ENCODE measurements around the gene HSCB. TPM values are rescaled to one million over a fixed set of nuclear protein-coding genes. Genes with fewer than 3 reads are reported as not detected.

HSCB gene
- total and polyA plus RNA-seq, 2 of the 4 experiments (the other 2 are of a cell fraction): 5.4 to 13.2 TPM

- Histone ChIP-seq H3K36me3 (ENCODE audit: control insufficient read depth, insufficient read depth, low read length) (peaks cover 3% of the 10 kb centered on the region; the same call in 1 of the 2 replicates), H2BK15ac (ENCODE audit: low read depth, low read length) (no peak overlapping the region), H2BK120ac (ENCODE audit: low read depth, low read length) (no peak overlapping the region), H3K27ac (ENCODE audit: insufficient read depth, low read length) (no peak overlapping the region), H4K5ac (ENCODE audit: low read depth, low read length) (no peak overlapping the region), H3K9me3 (ENCODE audit: control insufficient read depth, insufficient read depth, low read length) (no peaks in the 10 kb centered on the region), H3K4me1 (ENCODE audit: control insufficient read depth, insufficient read depth, low read length) (peaks cover 7% of the 10 kb centered on the region), H2AK5ac (ENCODE audit: low read depth, low read length) (no peak overlapping the region), H3K56ac (ENCODE audit: extremely low read depth, insufficient read depth, low read length) (no peak overlapping the region), H3K9me1 (ENCODE audit: insufficient read depth, low read length) (peaks cover 3% of the 10 kb centered on the region; the same call in 1 of the 2 replicates), H3K79me1 (ENCODE audit: low read depth in 1 of 2, low read length in 2 of 2) (0 out of 4 replicates have a peak, but pooled peaks cover 0 to 3% of the 10 kb centered on the region in 2 experiments), H3K9ac (ENCODE audit: low read depth, low read length) (no peak overlapping the region), H3K27me3 (ENCODE audit: control insufficient read depth, insufficient read depth, low read length) (no peaks in the 10 kb centered on the region), H3K14ac (replicated peaks; ENCODE audit: low read depth, low read length) (no peak overlapping the region), H3K18ac (ENCODE audit: low read depth, low read length) (no peak overlapping the region), H3K4ac (ENCODE audit: low read depth, low read length) (no peak overlapping the region), H2AK9ac (replicated peaks; ENCODE audit: low read depth, low read length, poor library complexity) (no peak overlapping the region), H3K4me3 (ENCODE audit: insufficient read depth, low read depth, low read length) (no peak overlapping the region), H4K91ac (ENCODE audit: insufficient read depth, low read depth, low read length) (no peak overlapping the region), H2AFZ (replicated peaks; ENCODE audit: low read length, poor library complexity) (no peak overlapping the region), H2BK20ac (ENCODE audit: low read depth, low read length) (no peak overlapping the region), H3K4me2 (ENCODE audit: low read depth, low read length) (no peak overlapping the region), H4K20me1 (ENCODE audit: insufficient read depth, low read length) (no peaks in the 10 kb centered on the region), H2BK5ac (ENCODE audit: low read depth, low read length, poor library complexity, severe bottlenecking) (no peak overlapping the region), H3K23ac (ENCODE audit: low read depth, low read length) (no peak overlapping the region), H4K8ac (ENCODE audit: low read depth in 2 of 2, low read length in 2 of 2) (no peak overlapping the region)
- ChIA-PET CTCF (no interaction called here), POLR2A (ENCODE audit: unreplicated experiment) (no interaction called here)
- no CpG with 5 or more reads among the region's 3 CpGs for WGBS, 2 experiments (ENCODE audit: extremely low coverage in 2 of 2, insufficient read length in 1 of 2)
- BruUV-seq (replicated peaks): no TSS peak
- in situ Hi-C loops (cut with MboI; ENCODE audit: low sequenced_read_pairs) (no loop called here), dilution Hi-C loops (cut with HindIII; ENCODE audit: low sequenced_read_pairs, unreplicated experiment) (no loop called here), intact Hi-C loops (cut with micrococcal nuclease) (no loop called here)
- TF ChIP-seq BHLHE40 (IDR thresholded peaks at IDR 0.05; ENCODE audit: low read depth, low read length) (no peak), ELK1 (IDR thresholded peaks at IDR 0.05; ENCODE audit: borderline replicate concordance, low read depth, low read length) (no peak), POLR2A (IDR thresholded peaks at IDR 0.05; ENCODE audit: low read depth, low read length) (no peak), MAFK (IDR thresholded peaks at IDR 0.05; ENCODE audit: low read depth, low read length) (no peak), CEBPB (IDR thresholded peaks at IDR 0.05; ENCODE audit: low read depth, low read length) (no peak), NFE2L2 (IDR thresholded peaks at IDR 0.05; ENCODE audit: low read depth, low read length) (no peak), MAZ (IDR thresholded peaks at IDR 0.05; ENCODE audit: borderline replicate concordance, low read depth, low read length) (no peak), USF2 (IDR thresholded peaks at IDR 0.05; ENCODE audit: low read depth, low read length) (no peak), MXI1 (IDR thresholded peaks at IDR 0.05; ENCODE audit: borderline replicate concordance, low read depth, low read length) (no peak), RFX5 (IDR thresholded peaks at IDR 0.05; ENCODE audit: low read depth, low read length) (no peak), CHD1 (IDR thresholded peaks at IDR 0.05; ENCODE audit: low read depth, low read length) (no peak)
- DNase-seq (peak; percentile 21), ATAC-seq (ENCODE audit: low read depth) (no peak)
Observed at GRCh38 chr22:28716686-28717085, 25.2 kb upstream of the HSCB start.
